ENCODE results near the gene FAM170B.

- TF ChIP-seq CTCF (IDR thresholded peaks at IDR 0.05) (no peak), PREB (CRISPR knock-in tag; IDR thresholded peaks at IDR 0.05; ENCODE audit: borderline replicate concordance) (no peak), ZNF512 (CRISPR knock-in tag; IDR thresholded peaks at IDR 0.05; ENCODE audit: borderline replicate concordance) (no peak), IRF2 (CRISPR knock-in tag; IDR thresholded peaks at IDR 0.05; ENCODE audit: borderline replicate concordance, low read depth) (no peak), ZBTB43 (CRISPR knock-in tag; IDR thresholded peaks at IDR 0.05) (no peak), KAT7 (CRISPR knock-in tag; IDR thresholded peaks at IDR 0.05; ENCODE audit: borderline replicate concordance) (no peak), FOXP1 (CRISPR knock-in tag; IDR thresholded peaks at IDR 0.05; ENCODE audit: borderline replicate concordance) (no peak), HMGXB4 (CRISPR knock-in tag; IDR thresholded peaks at IDR 0.05) (no peak)
Observed at GRCh38 chr10:49106451-49106850, 27.4 kb downstream of the FAM170B start.
